GM10248 (cell line): Measurements from ENCODE around the gene FUT8.

ENCODE experiments used
- CTCF ChIA-PET: fragments of 300-600 bp; sonication (Branson Sonifier 250); formaldehyde crosslinking; extraction: SDS; loops from one replicate; lab custom pipeline; 2021; ENCODE audit warnings: antibody characterized with exemption; lab: Yijun Ruan, JAX
- POLR2A ChIA-PET: fragments of 350-650 bp; sonication (Branson Sonifier 250); formaldehyde crosslinking; extraction: SDS; loops from one replicate; lab custom pipeline; 2020; ENCODE audit warnings: antibody characterized with exemption; lab: Yijun Ruan, JAX
- DNase-seq: peaks from one replicate; pipeline ENCODE4 v3.0.0; 2012; ENCODE audit errors: extremely low spot score
- TF ChIP-seq, protein P1 (sequence below): IDR thresholded peaks from 2 replicates; pipeline ENCODE4 v1.5.1; 2012; ENCODE audit warnings: mild to moderate bottlenecking, low read depth; ENCODE audit errors: extremely low read depth, missing control alignments, control extremely low read depth

The FUT8 gene

DNA sequence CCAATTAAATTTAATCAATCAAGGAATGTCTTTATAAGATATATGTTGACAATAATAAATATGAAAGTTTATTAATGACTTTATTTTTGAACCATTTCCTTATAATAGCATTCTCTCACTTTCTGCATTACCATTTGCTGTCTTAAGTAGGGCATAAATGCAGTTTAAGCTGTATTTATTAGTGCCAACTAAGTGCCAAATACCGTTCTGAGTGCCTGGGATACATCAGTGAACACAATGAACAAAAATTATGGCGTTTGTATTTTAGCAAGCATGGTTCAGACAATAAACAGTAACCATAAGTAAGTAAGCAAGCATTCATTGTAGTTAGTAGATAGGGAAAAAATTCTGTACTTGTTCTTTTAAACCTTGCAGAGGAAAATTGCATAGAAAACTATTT lies 145.8 kb downstream of the FUT8 start:
- TF ChIP-seq, protein P1, sequence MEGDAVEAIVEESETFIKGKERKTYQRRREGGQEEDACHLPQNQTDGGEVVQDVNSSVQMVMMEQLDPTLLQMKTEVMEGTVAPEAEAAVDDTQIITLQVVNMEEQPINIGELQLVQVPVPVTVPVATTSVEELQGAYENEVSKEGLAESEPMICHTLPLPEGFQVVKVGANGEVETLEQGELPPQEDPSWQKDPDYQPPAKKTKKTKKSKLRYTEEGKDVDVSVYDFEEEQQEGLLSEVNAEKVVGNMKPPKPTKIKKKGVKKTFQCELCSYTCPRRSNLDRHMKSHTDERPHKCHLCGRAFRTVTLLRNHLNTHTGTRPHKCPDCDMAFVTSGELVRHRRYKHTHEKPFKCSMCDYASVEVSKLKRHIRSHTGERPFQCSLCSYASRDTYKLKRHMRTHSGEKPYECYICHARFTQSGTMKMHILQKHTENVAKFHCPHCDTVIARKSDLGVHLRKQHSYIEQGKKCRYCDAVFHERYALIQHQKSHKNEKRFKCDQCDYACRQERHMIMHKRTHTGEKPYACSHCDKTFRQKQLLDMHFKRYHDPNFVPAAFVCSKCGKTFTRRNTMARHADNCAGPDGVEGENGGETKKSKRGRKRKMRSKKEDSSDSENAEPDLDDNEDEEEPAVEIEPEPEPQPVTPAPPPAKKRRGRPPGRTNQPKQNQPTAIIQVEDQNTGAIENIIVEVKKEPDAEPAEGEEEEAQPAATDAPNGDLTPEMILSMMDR, result no peak
- POLR2A ChIA-PET, result no interaction called here
- DNase-seq, result no peak
- CTCF ChIA-PET, result no interaction called here

DNA sequence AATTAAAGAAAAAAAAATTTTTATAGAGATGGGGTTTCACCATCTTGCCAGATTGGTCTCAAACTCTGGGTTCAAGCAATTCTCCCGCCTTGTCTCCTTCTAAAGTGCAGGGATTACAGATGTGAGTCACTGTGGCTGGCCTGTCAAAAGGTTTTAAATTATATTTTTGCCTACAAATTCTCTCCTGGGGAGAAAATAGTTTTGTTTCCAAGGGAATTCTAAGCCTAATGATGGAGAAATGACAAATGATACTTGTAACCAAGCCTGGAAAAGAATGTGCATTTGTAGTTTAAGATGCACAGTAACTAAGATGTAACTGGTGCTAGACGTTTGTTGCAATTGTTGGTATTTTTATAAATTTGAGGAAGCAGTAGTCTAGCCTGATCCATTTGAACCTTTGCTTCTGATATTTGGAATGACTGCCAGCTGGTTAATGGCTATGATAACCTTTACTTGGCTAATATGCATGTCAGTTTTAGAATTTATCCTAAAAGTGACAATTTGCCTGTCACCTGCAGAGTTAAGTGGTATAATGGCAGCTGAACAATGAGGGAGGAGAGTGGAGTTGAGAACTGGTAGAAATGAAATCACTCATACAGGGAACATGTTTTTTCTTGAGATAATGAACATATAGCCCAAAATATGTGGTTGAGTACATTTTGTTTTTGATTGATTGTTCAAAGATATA lies 148.0 kb downstream of the FUT8 start:
- TF ChIP-seq, protein P1, result no peak
- POLR2A ChIA-PET, result no interaction called here
- DNase-seq, result no peak
- CTCF ChIA-PET, result interaction anchor here (1.2 kb wide), 1 partner anchor 10 kb away, joined by 4 read pairs; no protein-coding TSS in a partner anchor

DNA sequence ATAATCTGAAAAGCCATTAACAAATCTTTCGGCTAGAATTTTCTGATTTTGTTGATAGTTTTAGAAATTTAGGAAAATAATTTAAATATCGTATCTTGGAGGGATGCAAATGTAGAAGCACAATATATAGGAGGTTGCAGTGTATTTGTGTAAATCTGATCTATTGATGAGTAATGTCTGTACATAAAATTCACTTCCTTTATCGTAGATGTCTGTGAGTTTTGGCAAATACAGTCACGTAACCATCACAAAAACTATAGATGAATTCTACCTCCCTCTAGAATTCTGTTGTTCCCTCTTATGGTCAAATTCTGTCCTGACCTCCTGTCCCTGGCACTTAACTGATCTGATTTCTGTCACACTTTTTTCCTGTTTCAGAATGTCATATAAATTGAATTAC lies 151.8 kb downstream of the FUT8 start:
- no peak for DNase-seq
- CTCF ChIA-PET, result interaction anchor here (1.2 to 1.3 kb wide), 2 partner anchors 9 to 62 kb away, joined by 3 read pairs; no protein-coding TSS in a partner anchor
- POLR2A ChIA-PET, result no interaction called here
- TF ChIP-seq, protein P1, result no peak

DNA sequence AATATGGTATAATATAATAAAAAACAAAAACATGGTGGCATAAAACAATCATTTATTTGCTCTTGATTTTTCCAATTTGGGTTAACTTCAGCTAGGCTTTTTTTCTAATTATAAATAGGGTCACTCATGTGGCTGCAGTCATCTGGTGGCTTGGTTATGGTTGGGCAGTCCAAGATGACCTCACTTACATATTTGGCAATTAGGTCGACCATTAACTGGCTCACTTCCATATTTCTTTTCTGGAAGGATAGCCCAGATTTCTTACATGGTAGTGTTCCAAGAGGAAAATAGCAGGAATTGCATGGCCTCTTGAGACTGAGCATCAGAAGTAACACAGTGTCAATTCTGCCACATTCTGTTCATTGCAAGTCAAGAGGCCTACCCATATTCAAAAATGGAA lies 153.4 kb downstream of the FUT8 start:
- no peak for DNase-seq
- ChIA-PET CTCF (no interaction called here), POLR2A (no interaction called here)
- TF ChIP-seq, protein P1, result no peak

DNA sequence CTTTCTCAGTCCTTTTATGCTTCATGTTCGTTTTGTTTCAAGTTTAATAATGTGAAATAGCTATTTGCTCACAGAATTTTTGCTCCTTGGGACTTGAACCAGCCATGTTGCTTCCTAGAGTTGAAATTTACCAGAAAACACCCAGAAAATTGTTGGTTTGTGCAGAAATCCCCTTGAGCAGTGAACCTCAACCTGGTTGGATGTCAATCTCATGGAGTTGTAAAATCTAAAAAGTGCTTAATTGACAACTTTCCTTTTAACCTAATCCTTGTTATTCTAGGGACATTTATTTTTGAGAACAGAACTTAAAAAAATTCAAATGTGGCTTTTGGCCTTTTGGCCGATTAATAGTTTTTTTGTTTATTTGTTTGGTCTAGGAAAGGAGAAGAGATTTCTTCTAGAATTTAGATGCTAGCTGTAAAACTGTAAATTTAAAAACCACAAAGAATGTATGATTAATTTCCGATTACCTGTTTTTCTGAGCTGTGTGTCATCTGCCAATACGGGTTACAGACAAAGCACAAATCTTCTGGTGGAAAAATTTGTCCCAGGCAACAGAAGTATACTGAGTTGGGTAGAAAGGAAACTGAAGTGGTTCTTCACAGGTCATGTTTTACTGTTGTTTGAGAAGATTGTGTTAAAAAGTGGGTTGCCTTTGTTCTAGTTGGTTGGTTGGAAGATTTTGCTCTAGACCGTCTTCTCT lies 154.4 kb downstream of the FUT8 start:
- no peak for DNase-seq
- TF ChIP-seq, protein P1, result no peak
- CTCF ChIA-PET, result no interaction called here
- POLR2A ChIA-PET, result interaction anchor here (1.0 kb wide), 1 partner anchor 189 kb away, joined by 3 read pairs; no protein-coding TSS in a partner anchor

DNA sequence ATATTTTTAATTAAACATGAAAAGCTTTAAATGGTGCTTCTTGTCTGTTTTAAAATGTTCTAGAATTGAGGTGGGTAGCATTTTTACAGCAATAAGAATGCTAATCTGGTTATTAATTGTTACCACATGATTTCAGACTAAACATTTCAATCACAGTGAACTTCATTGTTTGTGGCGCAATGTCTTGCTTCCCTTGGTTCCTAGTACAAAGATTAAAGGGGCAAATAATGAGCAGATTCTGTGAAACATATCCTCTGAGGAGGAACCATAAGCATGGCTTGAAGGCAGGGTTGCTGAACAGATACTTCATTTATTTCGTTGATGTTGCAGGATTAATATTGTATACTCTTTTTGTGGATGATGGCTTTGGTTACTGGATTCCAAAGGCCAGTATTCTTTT lies 162.1 kb downstream of the FUT8 start:
- no peak for DNase-seq
- TF ChIP-seq, protein P1, result no peak
- CTCF ChIA-PET, result no interaction called here
- POLR2A ChIA-PET, result no interaction called here
